ENCODE results near the gene PTH1R.

PTH1R gene

DNA sequence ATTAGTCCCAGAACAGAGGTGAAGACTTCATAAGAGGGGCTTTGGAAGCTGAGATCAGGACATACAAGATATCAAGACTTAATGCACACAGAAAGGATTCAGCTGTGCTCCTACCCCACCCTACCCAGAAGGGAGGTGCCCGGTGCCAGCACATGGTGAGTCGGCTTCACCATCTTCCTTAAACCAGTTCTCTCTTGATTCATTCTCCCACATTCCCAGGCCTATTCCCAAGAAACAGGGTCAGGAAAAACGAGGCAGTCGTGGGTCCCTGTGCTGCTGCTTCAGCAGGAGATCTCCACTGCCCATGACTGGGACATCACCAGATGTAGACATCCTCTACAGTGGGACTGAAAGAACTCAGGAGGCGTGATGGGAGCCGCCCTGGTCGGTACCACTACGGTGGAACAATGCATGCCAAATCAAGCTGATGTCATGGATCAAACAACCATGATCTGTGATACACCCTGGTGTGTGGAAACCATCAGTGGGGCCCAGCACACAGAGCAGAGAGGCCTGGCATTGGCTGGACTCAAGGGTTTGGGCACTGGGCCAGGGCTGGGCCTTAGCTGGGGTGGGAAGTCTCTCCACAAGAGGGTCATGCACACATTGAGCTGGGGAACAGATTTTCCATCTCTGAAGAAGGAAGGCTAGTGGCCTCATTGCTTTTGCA, 57.1 kb downstream of the PTH1R start:
- TF ChIP-seq CTCF (IDR thresholded peaks at IDR 0.05; ENCODE audit: extremely low read depth, insufficient read depth, missing control alignments) = no peak
- DNase-seq (ENCODE audit: low spot score) = no peak
- in situ Hi-C loops (cut with MboI; ENCODE audit: low pct_unique_long_range_greater_than_20kb, low sequenced_read_pairs, unreplicated experiment) = no loop called here

- no peak for DNase-seq (ENCODE audit: low spot score)
These were observed 57.8 kb downstream of the PTH1R start for GRCh38 chr3:46935168-46935858.

DNA sequence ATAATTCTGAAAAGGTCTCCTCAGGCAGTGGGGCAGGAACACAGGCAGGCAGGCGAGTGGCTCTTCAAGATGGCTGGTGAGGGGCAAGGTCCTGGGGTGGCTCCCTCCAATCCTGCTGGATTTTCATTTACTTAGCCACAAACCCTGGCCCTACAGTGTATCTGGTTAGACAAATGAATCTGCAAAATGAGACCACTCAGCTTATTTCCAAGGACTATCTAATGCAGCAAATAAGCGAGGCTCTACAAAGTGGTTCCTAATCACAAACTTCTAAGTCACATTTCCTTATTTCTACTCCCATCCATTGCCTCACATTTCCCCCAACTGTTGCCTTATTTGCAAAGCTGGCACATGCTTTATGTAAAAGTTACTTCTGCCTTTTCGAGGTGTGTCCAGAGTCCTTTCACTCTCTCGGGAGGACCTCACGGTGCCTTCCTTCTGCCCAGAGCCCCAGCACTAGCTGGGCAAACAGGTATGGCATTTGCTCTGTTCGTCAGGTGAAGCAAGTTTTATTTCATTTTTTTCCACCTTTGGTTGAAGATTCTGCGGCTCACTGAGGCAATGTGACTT, 58.6 kb downstream of the PTH1R start:
- DNase-seq (ENCODE audit: low spot score) = no peak
- in situ Hi-C loops (cut with MboI; ENCODE audit: low pct_unique_long_range_greater_than_20kb, low sequenced_read_pairs, unreplicated experiment) = no loop called here
- no peak for TF ChIP-seq CTCF (IDR thresholded peaks at IDR 0.05; ENCODE audit: extremely low read depth, insufficient read depth, missing control alignments)

More at GRCh38 chr3:46935168-46935858, 57.8 kb downstream of the PTH1R start:
- no peak for TF ChIP-seq CTCF (IDR thresholded peaks at IDR 0.05; ENCODE audit: extremely low read depth, insufficient read depth, missing control alignments)
- in situ Hi-C loops (cut with MboI; ENCODE audit: low pct_unique_long_range_greater_than_20kb, low sequenced_read_pairs, unreplicated experiment) = no loop called here

DNA sequence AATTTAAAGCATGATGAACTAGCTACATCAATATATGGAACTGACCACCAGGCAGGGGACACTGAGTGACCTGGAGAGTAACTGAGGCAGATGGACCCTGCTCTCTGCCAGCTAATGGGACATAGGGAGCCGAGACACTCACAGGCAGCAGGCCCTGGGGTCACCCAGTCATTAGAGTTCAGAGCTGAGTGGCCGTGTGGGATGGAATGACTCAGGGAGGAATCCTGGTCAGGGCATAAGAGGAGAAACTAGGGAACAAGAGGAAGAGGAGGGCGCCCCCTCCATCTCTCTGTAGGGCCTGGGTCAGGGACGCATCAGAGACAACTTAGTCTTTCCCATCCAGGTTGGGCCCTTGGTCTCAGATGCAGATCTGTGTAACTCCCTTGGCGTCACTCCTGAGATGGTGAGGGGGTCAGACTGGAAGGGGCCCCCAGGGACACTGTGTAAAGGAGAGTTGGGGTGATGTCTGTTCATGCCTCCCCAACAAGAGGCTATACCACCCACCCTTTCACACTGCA, 59.3 kb downstream of the PTH1R start:
- no peak for TF ChIP-seq CTCF (IDR thresholded peaks at IDR 0.05; ENCODE audit: extremely low read depth, insufficient read depth, missing control alignments)
- no peak for DNase-seq (ENCODE audit: low spot score)
- in situ Hi-C loops (cut with MboI; ENCODE audit: low pct_unique_long_range_greater_than_20kb, low sequenced_read_pairs, unreplicated experiment) = no loop called here

- in situ Hi-C loops (cut with MboI; ENCODE audit: low pct_unique_long_range_greater_than_20kb, low sequenced_read_pairs, unreplicated experiment) = no loop called here
- DNase-seq (ENCODE audit: low spot score) = no peak
- no peak for TF ChIP-seq CTCF (IDR thresholded peaks at IDR 0.05; ENCODE audit: extremely low read depth, insufficient read depth, missing control alignments)
These were observed 60.6 kb downstream of the PTH1R start for GRCh38 chr3:46938118-46938517.

GRCh38 chr3:46939578-46940445, 62.3 kb downstream of the PTH1R start:
- TF ChIP-seq CTCF (IDR thresholded peaks at IDR 0.05; ENCODE audit: extremely low read depth, insufficient read depth, missing control alignments) = no peak
- in situ Hi-C loops (cut with MboI; ENCODE audit: low pct_unique_long_range_greater_than_20kb, low sequenced_read_pairs, unreplicated experiment) = no loop called here
- no peak for DNase-seq (ENCODE audit: low spot score)
